GM12872 (cell line): ENCODE data around the gene POLD4.

Experiments used
- TF ChIP-seq, protein P1 (sequence below): IDR thresholded peaks from 3 replicates; pipeline ENCODE4 v1.5.1; 2011; ENCODE audit warnings: low read depth, mild to moderate bottlenecking, low read length, moderate library complexity; ENCODE audit not compliant: insufficient read depth

The POLD4 gene

DNA sequence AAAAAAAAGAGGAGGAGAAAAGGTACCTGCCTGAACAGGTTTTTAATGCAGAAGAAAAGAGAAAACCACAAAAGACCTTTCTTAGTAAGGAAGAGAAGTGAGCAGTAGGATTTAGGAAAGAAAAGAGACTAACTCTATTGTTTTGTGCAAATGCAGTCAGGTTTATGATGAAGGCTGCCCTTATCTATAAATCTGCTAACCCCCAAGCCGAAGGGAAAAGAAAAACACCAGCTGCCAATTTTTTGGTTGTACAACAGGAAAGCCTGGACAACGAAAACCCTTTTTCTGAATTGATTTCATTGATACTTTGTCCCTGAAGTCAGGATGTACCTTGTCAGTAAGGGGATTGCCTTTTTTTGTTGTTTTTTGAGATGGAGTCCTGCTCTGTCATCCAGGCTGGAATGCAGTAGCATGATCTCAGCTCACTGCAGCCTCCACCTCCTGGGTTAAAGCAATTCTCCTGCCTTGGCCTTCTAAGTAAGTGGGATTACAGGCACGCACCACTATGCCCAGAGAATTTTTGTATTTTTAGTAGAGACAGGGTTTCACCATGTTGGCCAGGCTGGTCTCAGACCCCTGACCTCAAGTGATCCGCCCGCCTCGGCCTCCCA is 21.2 kb downstream of the POLD4 start:
- TF ChIP-seq, protein P1, sequence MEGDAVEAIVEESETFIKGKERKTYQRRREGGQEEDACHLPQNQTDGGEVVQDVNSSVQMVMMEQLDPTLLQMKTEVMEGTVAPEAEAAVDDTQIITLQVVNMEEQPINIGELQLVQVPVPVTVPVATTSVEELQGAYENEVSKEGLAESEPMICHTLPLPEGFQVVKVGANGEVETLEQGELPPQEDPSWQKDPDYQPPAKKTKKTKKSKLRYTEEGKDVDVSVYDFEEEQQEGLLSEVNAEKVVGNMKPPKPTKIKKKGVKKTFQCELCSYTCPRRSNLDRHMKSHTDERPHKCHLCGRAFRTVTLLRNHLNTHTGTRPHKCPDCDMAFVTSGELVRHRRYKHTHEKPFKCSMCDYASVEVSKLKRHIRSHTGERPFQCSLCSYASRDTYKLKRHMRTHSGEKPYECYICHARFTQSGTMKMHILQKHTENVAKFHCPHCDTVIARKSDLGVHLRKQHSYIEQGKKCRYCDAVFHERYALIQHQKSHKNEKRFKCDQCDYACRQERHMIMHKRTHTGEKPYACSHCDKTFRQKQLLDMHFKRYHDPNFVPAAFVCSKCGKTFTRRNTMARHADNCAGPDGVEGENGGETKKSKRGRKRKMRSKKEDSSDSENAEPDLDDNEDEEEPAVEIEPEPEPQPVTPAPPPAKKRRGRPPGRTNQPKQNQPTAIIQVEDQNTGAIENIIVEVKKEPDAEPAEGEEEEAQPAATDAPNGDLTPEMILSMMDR = no peak

DNA sequence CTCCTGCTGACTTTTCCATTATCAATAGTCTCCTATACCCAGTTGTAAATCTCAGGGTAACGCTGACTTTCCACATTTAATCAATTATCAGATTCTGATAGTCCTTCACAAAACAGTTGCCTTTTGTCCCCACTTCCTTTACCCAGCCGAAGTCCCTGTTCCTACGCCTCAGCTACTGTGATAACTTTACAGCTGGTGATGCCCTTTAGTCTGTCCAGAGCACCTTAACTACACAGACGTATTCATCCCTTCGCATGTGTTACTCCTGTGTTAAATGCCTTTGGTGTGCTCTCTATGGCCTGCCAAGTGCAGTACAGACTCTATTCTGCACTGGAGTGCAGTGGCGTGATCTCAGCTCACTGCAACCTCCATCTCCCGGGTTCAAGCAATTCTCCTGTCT is 29.8 kb downstream of the POLD4 start:
- TF ChIP-seq, protein P1 = no peak

DNA sequence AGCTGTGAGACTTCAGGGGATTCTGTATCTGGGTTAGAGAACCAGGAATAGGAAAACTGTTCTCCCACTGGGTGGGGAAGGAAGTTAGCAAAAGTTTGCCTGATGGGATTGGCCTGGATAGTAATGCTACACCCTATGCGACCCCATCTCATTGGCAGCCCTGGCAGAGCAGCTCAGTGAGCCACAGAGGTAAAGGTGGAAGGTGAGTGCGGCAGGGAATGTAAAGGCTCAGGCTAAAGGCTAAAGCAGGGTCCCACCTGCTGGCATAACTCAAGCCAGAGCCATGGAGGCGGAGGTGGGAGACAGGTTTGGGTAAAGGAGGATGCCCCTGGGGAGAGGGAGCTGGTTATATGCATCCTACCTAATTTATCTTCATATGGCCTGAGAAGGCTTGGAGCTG is 31.3 kb downstream of the POLD4 start:
- TF ChIP-seq, protein P1 = no peak

DNA sequence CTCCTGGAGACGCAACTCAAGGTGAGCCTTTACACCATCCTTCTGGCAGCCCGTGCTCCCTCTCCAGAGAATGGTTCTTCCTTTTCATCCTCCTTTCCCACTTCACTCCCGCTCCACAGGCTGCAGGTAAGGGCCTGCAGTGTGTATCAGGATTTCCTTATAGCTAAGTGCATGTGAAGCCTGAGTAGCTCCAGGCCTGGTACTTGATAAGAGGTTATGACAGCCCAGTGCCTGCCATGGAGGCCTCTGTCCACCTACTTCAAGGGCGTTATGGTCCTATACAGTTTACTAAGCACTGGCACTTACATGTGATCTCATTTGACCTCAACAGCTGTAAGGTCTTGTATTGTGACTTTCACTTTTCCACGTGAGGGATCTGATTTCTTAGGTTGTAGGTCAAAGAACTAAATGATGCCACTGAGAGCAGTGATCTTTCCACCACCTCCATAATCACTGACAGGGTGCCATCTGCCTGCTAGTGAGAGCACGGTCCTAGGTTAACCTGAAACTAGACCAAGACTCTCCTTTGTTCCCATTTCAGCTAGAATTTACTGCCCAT is 32.0 kb downstream of the POLD4 start:
- TF ChIP-seq, protein P1 = no peak

DNA sequence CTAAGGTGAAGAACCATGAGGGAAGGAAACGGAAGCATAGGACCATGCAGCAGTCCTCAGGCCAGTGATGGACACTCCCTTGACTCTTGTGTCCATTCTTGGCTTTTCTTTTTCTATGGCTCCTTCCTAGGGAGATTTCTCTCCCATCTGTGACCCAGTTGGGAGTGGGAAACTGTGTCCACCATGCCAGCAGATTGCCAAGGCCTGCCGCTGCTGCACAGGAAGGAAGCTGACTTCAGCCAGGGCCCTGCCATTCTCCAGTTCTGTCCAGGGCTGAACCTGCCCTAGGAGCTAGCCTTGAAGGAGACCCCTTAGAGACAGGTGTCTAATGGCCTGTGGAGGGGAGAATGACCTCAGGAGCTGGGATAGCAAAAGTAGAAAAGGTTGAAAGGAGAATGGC is 32.7 kb downstream of the POLD4 start:
- TF ChIP-seq, protein P1 = no peak

DNA sequence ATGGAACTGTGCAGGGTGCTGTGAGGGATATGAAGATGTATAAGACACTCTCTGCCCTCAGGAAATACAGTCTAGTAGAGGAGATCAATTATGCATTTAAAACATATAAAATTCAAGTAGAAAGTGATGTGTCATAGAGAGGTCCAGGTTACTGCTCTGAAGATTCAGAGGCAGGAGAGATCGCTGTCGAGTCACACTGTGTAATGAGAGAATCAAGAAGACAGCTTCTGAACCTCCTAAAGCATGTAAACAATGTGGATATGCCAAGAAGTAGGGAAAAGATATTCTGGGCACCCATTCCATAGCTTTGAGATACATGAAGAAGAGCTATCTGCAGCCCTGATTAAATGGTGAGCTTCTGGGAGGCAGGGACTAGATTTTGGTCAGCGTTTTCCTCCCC is 33.3 kb downstream of the POLD4 start:
- TF ChIP-seq, protein P1 = no peak

DNA sequence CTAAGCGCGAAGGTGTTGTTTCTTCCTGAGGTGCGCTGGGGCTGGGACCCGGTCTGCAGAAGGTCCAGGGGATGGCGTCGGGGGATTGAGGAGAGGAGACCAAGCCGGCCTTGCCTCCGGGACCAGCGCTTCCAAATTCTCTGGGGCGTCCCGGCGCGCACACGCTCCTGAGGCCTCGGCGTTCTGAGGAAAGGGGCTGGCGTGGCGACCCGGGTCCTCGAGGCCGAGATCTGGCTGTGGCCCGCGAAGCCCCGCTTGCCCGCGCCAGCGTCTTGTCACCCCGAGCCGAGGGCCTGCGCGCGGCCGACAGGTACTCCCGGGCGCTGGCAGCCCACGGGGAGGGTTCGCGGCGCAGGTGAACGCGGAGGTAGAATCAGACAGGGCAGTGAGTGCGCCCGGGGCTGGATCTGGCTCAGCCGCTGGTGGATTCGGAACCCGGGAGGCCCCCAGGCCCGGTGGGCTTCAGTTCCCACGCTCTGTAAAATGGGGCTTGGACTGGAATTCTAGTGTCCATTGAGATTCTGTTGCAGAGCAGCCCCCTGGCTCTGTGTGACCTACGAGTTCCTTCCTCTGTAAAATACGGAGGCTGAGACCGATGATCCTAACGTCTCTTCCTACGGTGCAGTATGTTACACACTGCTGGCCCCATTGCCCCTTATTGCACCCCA is 35.3 kb downstream of the POLD4 start:
- TF ChIP-seq, protein P1 = no peak
